Large intestine (tissue), 3 donors: ENCODE data around the gene TRIM41. TPM values are rescaled to one million over a fixed set of nuclear protein-coding genes. Genes with fewer than 3 reads are reported as not detected.
"Not testable (repeated sequence)": the region's sequence is repeated elsewhere in the genome, so short reads cannot be mapped to it uniquely, and the experiment has no call there.

Experiments used
- DNase-seq, 2 donors: peaks; one replicate each; pipeline versions ENCODE4 v3.0.0 to v3.0.0-alpha.2; 2013
- H3K27ac ChIP-seq: one replicate; pipeline ENCODE4 v1.5.1; 2013; ENCODE audit warnings: low read length
- H3K27me3 ChIP-seq: 2 replicates; pipeline ENCODE4 v1.6.1; 2013; ENCODE audit warnings: low read length; ENCODE audit not compliant: control insufficient read depth, insufficient read depth
- H3K36me3 ChIP-seq: 2 replicates; pipeline ENCODE4 v1.6.1; 2013; ENCODE audit warnings: low read length; ENCODE audit not compliant: control insufficient read depth, insufficient read depth
- H3K4me1 ChIP-seq: one replicate; pipeline ENCODE4 v1.6.1; 2013; ENCODE audit warnings: low read length; ENCODE audit not compliant: control insufficient read depth, insufficient read depth
- H3K4me3 ChIP-seq: one replicate; pipeline ENCODE4 v1.5.1; 2013; ENCODE audit warnings: low read length
- H3K9me3 ChIP-seq: one replicate; pipeline ENCODE4 v1.6.1; 2013; ENCODE audit warnings: mild to moderate bottlenecking, low read depth, low read length, moderate library complexity; ENCODE audit not compliant: control insufficient read depth
- WGBS: methylation state at CpG from one replicate; pipeline ENCODE4 v1.1.5; 2013; ENCODE audit warnings: low lambda C conversion rate; ENCODE audit not compliant: insufficient coverage; 5-methylcytosine and 5-hydroxymethylcytosine counted together
- polyA plus RNA-seq: library from polyadenylated mRNA; unstranded; fragments of 120-200 nt; gene quantifications from one replicate; pipeline ENCODE4 v1.2.1, GENCODE V29; 2013

The TRIM41 gene
- polyA plus RNA-seq, 1 donor, result 22.4 TPM

DNA sequence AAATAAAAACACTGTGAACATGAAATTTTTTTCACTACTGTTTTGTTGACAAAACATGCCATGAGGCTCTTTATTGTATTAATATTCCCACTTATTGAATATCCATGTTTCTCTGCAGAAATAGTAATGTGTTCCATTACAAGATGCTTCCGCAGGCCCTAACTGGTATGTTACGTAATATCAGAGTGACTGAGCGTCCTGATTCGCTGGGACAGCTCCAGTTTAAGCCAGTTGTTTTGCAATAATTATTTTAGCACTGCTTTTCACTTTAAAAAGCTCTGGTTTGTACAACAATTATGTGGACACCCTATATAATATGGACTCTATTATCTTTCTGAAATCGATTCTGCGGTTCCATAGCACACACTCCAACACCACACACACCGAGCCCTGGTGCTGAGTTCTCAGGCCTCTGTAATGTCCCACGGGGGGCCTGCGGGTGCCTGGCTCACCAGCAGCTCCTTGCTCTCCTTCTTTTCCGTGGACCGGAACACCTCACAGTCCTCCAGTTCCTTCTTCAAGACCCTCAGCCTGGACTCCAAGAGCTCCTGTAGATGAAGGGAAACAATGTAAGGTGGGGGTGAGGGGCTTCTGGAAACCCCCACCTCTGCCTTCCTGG is 19.9 kb upstream of the TRIM41 start:
- Histone ChIP-seq H3K27me3 (peaks cover 59% of the 10 kb centered on the region), H3K27ac (no peak overlapping the region), H3K4me1 (peaks cover 17% of the 10 kb centered on the region), H3K36me3 (no peaks in the 10 kb centered on the region), H3K9me3 (peaks cover 2% of the 10 kb centered on the region), H3K4me3 (no peak overlapping the region)
- DNase-seq, result no peak
- 60% methylated on average over 1 of the region's 11 CpGs for WGBS

DNA sequence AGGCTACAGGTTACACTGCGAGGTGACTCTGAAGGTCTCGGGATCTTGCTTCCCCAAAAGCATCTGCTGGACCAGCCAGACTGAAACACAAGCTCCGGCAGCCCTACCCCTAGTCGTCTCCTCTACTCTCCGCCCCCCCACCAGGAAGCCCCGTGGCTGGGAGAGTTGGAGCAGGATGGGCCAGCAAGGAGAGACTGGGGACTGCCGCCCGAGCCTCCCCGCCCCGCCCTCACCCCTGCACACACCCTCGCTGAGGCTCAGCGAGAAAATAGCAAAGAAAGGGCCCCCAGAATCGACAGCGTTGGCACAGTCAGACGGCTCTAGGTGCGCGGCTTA is 19.3 kb upstream of the TRIM41 start:
- no CpG with 5 or more reads among the region's 17 CpGs for WGBS
- H3K27ac ChIP-seq, result no peak overlapping the region
- H3K9me3 ChIP-seq, result peaks cover 2% of the 10 kb centered on the region
- peaks cover 56% of the 10 kb centered on the region for H3K27me3 ChIP-seq
- DNase-seq, result no peak
- H3K4me3 ChIP-seq, result peak overlapping the region; percentile 34
- H3K4me1 ChIP-seq, result peaks cover 17% of the 10 kb centered on the region
- no peaks in the 10 kb centered on the region for H3K36me3 ChIP-seq

DNA sequence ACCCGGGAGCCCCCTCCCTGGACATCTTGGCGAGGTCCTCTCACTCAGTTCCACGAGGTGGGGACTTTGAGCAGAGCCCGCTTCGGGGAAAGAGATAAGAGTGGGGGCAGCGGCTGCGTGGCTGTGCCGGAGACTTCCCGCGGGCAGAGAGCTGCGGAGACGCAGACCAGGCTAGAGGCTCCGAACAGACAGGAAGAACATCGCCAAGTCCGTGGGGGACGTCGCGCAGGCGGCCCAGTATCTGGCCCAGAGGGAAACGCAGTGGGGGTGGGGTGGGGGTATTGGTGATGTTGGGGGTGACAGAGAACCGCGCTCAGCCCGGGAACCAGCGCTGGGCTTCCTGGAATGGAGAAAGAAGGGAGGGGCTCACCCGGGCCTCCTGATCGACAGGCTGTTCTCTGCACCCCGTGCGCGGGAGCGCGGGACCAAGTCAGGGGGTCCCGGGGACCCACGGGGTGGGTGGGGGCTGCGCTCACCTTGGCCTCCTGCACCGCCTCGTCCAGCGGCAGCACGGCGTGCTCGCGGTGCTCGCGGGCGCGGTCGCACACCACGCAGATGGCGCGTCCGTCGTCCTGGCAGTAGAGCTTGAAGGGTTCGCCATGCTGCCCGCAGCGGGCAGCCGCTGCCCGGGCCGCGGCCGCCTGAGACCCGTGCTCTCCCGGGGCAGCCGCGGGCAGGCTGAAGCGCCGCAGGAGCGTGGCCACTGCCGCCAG is 18.8 kb upstream of the TRIM41 start:
- DNase-seq, result peak in 1 of 2 donors; percentile 51
- H3K9me3 ChIP-seq, result peaks cover 2% of the 10 kb centered on the region
- H3K4me3 ChIP-seq, result peak overlapping the region; percentile 34
- peaks cover 17% of the 10 kb centered on the region for H3K4me1 ChIP-seq
- H3K27me3 ChIP-seq, result peaks cover 56% of the 10 kb centered on the region
- H3K36me3 ChIP-seq, result no peaks in the 10 kb centered on the region
- no CpG with 5 or more reads among the region's 67 CpGs for WGBS
- H3K27ac ChIP-seq, result no peak overlapping the region

DNA sequence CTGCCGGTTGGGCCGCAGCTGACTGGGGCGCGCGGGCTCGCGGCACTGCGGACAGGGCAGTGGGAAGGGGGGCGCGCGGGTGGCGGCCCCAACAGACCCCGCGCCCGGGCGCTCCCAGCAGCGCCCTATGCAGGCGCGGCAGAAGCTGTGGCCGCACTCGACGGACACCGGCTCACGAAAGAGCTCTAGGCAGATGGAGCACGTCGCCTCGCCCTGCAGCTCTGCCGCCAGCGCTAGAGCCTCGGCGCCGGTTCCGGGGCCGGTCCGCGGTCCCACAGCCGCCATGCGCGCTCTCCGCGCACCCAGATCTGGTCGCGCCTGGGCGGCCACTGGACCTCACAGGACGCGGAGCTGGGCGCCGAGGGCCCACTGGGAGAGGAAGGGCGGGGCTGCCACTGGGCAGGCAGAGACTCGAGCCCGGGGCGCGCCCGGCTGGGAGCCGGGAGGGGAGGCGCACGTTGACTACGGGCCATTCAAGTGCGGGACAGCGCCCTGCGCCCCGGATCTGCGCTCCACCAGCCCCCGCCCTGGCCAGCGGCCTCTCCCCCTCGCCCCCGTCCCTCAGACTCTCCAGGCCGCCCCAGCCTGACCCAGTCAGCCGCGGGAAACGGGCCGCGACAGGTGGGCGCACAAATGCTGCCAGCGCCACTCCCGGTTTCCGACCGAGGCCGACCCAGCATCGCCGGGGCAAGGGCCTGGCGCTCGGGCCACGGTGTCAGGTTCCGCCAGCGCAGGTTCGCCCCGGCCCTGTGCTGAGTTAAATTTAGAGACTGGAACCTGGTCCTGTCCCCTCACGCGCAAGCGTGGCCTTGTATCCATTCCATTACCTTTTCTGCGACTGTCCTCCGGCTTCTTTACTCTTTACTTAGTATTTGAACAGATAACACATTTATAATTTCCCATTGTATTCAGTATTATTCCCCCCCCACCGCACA is 18.0 kb upstream of the TRIM41 start, which contains the start of gene TRIM7:
Gene TRIM7 (minus strand): TSS at position 371 of the 935 bp plus-strand sequence. CDS start 86 bp downstream, at position 285.
- Histone ChIP-seq H3K27me3 (peaks cover 51% of the 10 kb centered on the region), H3K4me1 (peaks cover 17% of the 10 kb centered on the region), H3K4me3 (peak within 1 kb of the TSS; percentile 47), H3K9me3 (peaks cover 2% of the 10 kb centered on the region), H3K27ac (no peak within 1 kb of the TSS), H3K36me3 (no peaks in the 10 kb centered on the region)
- peak in 1 of 2 donors; percentile 42 for DNase-seq
- 20% methylated on average over 1 of the region's 94 CpGs for WGBS

DNA sequence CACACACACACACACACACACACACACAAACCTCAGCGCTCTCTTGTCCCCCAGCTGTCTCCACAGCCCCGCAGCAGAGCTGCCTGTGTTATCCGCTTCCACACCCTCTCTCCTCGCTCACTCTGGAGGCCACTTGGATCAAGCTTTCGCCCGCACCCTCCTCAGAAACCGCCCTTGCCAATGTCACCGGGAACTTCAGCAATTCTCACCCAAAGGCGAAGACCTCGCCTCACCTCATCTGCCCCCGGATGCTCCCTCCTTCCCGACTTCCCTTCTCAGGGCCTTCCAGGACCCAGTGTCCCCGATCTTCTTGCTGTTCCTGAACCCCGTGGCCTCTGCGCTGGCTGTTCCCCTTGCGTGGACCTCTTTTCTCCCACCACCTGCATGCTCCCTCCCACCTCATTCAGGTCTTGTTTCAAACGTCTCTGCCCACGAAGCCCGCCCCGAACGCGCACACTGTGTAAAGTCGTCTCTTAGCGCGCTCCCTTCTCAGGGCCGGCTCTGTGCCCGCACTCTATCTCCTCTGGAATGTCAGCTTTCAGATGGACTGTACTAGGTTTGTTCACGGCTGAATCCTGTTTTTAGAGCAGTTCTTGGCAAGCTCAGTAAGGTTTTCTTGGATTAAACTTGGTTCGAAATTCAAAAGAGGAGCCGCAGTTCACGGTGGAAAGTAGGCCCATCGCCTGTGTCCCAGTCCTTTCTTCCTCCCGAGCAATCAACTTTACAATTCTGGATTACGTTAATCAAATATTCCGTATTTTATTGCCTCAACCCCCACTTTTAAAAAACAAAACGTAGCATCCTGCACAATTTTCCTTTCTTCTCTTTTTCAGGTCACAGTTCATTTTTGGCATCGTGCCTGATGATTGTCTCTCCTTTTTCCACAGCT is 17.1 kb upstream of the TRIM41 start:
- H3K27ac ChIP-seq, result no peak overlapping the region

DNA sequence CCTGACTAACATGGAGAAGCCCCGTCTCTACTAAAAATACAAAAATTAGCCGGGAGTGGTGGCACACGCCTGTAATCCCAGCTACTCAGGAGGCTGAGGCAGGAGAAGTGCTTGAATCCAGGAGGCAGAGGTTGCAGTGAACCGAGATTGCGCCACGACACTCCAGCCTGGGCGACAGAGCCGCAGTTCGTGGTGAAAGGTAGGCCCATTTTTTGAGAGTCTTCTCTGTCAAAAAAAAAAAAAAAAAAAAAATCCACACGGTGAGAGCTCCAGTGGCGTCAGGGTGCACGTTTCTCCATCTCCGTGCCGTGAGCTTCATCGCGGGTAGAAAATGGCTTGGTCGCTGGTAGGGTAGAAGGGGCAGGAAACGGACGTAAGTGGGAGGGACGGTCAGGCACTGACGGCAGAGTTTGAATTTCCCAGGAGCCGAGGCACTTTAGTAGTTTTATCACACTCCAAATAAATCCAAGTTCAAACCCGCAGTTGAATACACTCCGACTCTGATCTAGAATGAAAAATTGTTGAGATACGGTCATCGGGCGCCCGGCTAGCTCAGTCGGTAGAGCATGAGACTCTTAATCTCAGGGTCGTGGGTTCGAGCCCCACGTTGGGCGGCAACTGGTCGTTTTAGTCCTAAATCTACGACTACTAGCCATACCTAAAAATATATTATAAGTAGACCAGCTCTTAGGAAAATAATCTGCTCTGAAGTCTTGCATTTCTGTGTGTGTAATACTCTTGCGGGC is 15.7 kb upstream of the TRIM41 start:
- Histone ChIP-seq H3K4me1 (peaks cover 17% of the 10 kb centered on the region), H3K9me3 (peaks cover 2% of the 10 kb centered on the region), H3K36me3 (no peaks in the 10 kb centered on the region), H3K4me3 (peak overlapping the region; percentile 47), H3K27ac (peak overlapping the region; percentile 16), H3K27me3 (peaks cover 44% of the 10 kb centered on the region)
- DNase-seq, result peak in 1 of 2 donors; percentile 74
- 0% methylated on average over 1 of the region's 36 CpGs for WGBS

More for the DNA sequence above, 17.1 kb upstream of the TRIM41 start:
- WGBS, result 23% methylated on average over 7 of the region's 37 CpGs
- Histone ChIP-seq H3K9me3 (peaks cover 2% of the 10 kb centered on the region), H3K4me3 (peak overlapping the region; percentile 47), H3K36me3 (no peaks in the 10 kb centered on the region), H3K4me1 (peaks cover 17% of the 10 kb centered on the region), H3K27me3 (peaks cover 49% of the 10 kb centered on the region)
- DNase-seq, result peak in 1 of 2 donors; percentile 47

DNA sequence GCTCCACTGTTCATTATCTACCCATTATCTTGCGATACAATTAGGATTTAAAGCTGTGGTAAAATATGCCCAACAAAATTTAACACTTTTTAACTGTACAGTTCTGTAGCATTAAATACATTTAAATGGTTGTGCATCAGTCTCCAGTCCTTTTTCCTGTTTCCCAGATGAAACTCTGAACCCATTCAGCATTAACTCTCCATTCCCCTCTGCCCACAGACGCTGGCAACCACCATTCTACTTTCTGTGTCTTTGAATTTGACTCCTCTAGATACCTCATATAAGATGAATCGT is 15.2 kb upstream of the TRIM41 start:
- 55% methylated on average over 2 of the region's 3 CpGs for whole genome bisulfite sequencing
- Histone ChIP-seq H3K4me3 (no peak overlapping the region), H3K9me3 (peaks cover 2% of the 10 kb centered on the region), H3K4me1 (peaks cover 17% of the 10 kb centered on the region), H3K27me3 (peaks cover 45% of the 10 kb centered on the region), H3K36me3 (no peaks in the 10 kb centered on the region), H3K27ac (no peak overlapping the region)
- DNase-seq, result no peak

DNA sequence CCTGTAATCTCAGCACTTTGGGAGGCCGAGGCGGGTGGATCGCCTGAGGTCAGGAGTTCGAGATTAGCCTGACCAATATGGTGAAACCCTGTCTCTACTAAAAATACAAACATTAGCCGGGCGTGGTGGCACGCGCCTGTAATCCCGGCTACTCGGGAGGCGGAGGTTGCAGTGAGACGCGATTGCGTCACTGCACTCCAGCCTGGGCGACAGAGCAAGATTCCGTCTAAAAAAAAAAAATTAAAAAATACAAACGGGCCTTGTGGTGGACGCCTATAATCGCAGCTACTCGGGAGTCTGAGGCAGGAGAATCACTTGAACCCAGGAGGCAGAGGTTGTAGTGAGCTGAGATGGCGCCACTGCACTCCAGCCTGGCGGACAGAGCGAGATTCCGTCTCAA is 14.1 kb upstream of the TRIM41 start:
- peaks cover 11% of the 10 kb centered on the region for H3K4me1 ChIP-seq
- H3K27me3 ChIP-seq, result peaks cover 44% of the 10 kb centered on the region
- H3K27ac ChIP-seq, DNase-seq, H3K36me3 ChIP-seq, H3K4me3 ChIP-seq, H3K9me3 ChIP-seq: not testable (repeated sequence)
- no CpG with 5 or more reads among the region's 24 CpGs for WGBS

DNA sequence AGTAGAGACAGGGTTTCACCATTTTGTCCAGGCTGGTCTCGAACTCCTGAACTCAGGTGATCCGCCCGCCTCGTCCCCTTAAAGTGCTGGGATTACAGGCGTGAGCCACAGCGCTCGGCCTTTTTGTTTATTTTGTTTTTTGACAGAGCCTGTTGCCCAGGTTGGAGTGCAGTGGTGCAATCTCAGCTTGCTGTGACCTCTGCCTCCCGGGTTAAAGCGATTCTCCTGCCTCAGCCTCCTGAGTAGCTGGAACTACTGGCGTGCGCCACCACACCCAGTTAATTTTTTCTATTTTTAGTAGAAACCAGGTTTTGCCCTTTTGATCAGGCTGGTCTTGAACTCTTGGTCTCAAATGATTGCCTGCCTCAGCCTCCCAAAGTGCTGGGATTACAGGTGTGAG is 12.9 kb upstream of the TRIM41 start:
- H3K27me3 ChIP-seq, result peaks cover 43% of the 10 kb centered on the region
- H3K4me1 ChIP-seq, H3K27ac ChIP-seq, DNase-seq, H3K4me3 ChIP-seq, H3K9me3 ChIP-seq, H3K36me3 ChIP-seq: not testable (repeated sequence)
- no CpG with 5 or more reads among the region's 11 CpGs for WGBS
